ENCODE results near the gene SZT2.
A peak's percentile ranks its signal among the peaks of the same experiment; 100 is the strongest.

Gene SZT2

GRCh38 chr1:43354471-43354870 lies 35.2 kb upstream of the SZT2 start:
- DNase-seq (ENCODE audit: low read depth) = no peak
- no peak overlapping the region for H3K4me3 ChIP-seq (replicated peaks; ENCODE audit: low read depth, low read length)
- TF ChIP-seq CTCF (IDR thresholded peaks at IDR 0.05; ENCODE audit: low read length, missing control alignments) = no peak

GRCh38 chr1:43354936-43355335 lies 34.8 kb upstream of the SZT2 start:
- DNase-seq (ENCODE audit: low read depth) = no peak
- no peak overlapping the region for H3K4me3 ChIP-seq (replicated peaks; ENCODE audit: low read depth, low read length)
- no peak for TF ChIP-seq CTCF (IDR thresholded peaks at IDR 0.05; ENCODE audit: low read length, missing control alignments)

- no peak for TF ChIP-seq CTCF (IDR thresholded peaks at IDR 0.05; ENCODE audit: low read length, missing control alignments)
- no peak overlapping the region for H3K4me3 ChIP-seq (replicated peaks; ENCODE audit: low read depth, low read length)
- no peak for DNase-seq (ENCODE audit: low read depth)
These were observed 32.4 kb upstream of the SZT2 start for GRCh38 chr1:43357251-43357650.

- peak; percentile 44 for TF ChIP-seq CTCF (IDR thresholded peaks at IDR 0.05; ENCODE audit: low read length, missing control alignments)
- DNase-seq (ENCODE audit: low read depth) = peak; percentile 49
- peak overlapping the region; percentile 61 for H3K4me3 ChIP-seq (replicated peaks; ENCODE audit: low read depth, low read length)
These were observed 31.5 kb upstream of the SZT2 start for GRCh38 chr1:43358121-43358745.

GRCh38 chr1:43358746-43359693 lies 30.7 kb upstream of the SZT2 start, which contains the start of gene CDC20:
TSS of gene CDC20 (plus strand) at chr1:43358981. CDS start at chr1:43359216, 235 bp downstream.
- TF ChIP-seq CTCF (IDR thresholded peaks at IDR 0.05; ENCODE audit: low read length, missing control alignments) = no peak
- H3K4me3 ChIP-seq (replicated peaks; ENCODE audit: low read depth, low read length) = peak within 1 kb of the TSS; percentile 61
- peak; percentile 94 for DNase-seq (ENCODE audit: low read depth)

- H3K4me3 ChIP-seq (replicated peaks; ENCODE audit: low read depth, low read length) = peak overlapping the region; percentile 61
- DNase-seq (ENCODE audit: low read depth) = no peak
- no peak for TF ChIP-seq CTCF (IDR thresholded peaks at IDR 0.05; ENCODE audit: low read length, missing control alignments)
These were observed 30.0 kb upstream of the SZT2 start for GRCh38 chr1:43359696-43360095.
